Measurements from ENCODE around the gene TMEM17. TPM values are rescaled to one million over a fixed set of nuclear protein-coding genes. Genes with fewer than 3 reads are reported as not detected.

The TMEM17 gene
- polyA plus RNA-seq, 1 experiment, result 2.8 TPM

GRCh38 chr2:62489702-62490101 lies 16.3 kb downstream of the TMEM17 start:
- H3K27me3 ChIP-seq (ENCODE audit: control insufficient read depth, insufficient read depth, low read length), result no peaks in the 10 kb centered on the region
- no peak for DNase-seq (ENCODE audit: low read depth)
- ChIA-PET CTCF (interaction anchor here (0.6 to 0.9 kb wide), 2 partner anchors 10 to 21 kb away, joined by 3 read pairs; no protein-coding TSS in a partner anchor), POLR2A (no interaction called here)
- H3K4me3 ChIP-seq (ENCODE audit: low read depth, low read length), result no peak overlapping the region
- no peaks in the 10 kb centered on the region for H3K36me3 ChIP-seq (ENCODE audit: control insufficient read depth, insufficient read depth, low read length)
- TF ChIP-seq CTCF (IDR thresholded peaks at IDR 0.05; ENCODE audit: insufficient read depth, low read depth, low read length), result no peak

- no peak for TF ChIP-seq CTCF (IDR thresholded peaks at IDR 0.05; ENCODE audit: insufficient read depth, low read depth, low read length)
- Histone ChIP-seq H3K4me3 (ENCODE audit: low read depth, low read length) (no peak overlapping the region), H3K36me3 (ENCODE audit: control insufficient read depth, insufficient read depth, low read length) (no peaks in the 10 kb centered on the region), H3K27me3 (ENCODE audit: control insufficient read depth, insufficient read depth, low read length) (no peaks in the 10 kb centered on the region)
- no peak for DNase-seq (ENCODE audit: low read depth)
- POLR2A ChIA-PET, result no interaction called here
- CTCF ChIA-PET, result interaction anchor here (0.9 kb wide), 1 partner anchor 11 kb away, joined by 3 read pairs; no protein-coding TSS in a partner anchor
Observed at GRCh38 chr2:62489162-62489561, 16.8 kb downstream of the TMEM17 start.

- TF ChIP-seq CTCF (IDR thresholded peaks at IDR 0.05; ENCODE audit: insufficient read depth, low read depth, low read length), result no peak
- no peak for DNase-seq (ENCODE audit: low read depth)
- Histone ChIP-seq H3K27me3 (ENCODE audit: control insufficient read depth, insufficient read depth, low read length) (no peaks in the 10 kb centered on the region), H3K4me3 (ENCODE audit: low read depth, low read length) (no peak overlapping the region), H3K36me3 (ENCODE audit: control insufficient read depth, insufficient read depth, low read length) (no peaks in the 10 kb centered on the region)
- CTCF ChIA-PET, result interaction anchor here (3.2 kb wide), 1 partner anchor 10 kb away, joined by 10 read pairs; no protein-coding TSS in a partner anchor
- POLR2A ChIA-PET, result no interaction called here
Observed at GRCh38 chr2:62486439-62486765, 19.6 kb downstream of the TMEM17 start.

- CTCF ChIA-PET, result interaction anchor here (3.2 kb wide), 1 partner anchor 9 kb away, joined by 10 read pairs; no protein-coding TSS in a partner anchor
- POLR2A ChIA-PET, result interaction anchor here (1.1 kb wide), 1 partner anchor 110 kb away, joined by 4 read pairs; no protein-coding TSS in a partner anchor
Observed at GRCh38 chr2:62485761-62486438, 20.1 kb downstream of the TMEM17 start.

More at GRCh38 chr2:62485761-62486438, 20.1 kb downstream of the TMEM17 start:
- Histone ChIP-seq H3K36me3 (ENCODE audit: control insufficient read depth, insufficient read depth, low read length) (no peaks in the 10 kb centered on the region), H3K27me3 (ENCODE audit: control insufficient read depth, insufficient read depth, low read length) (no peaks in the 10 kb centered on the region), H3K4me3 (ENCODE audit: low read depth, low read length) (no peak overlapping the region)
- no peak for DNase-seq (ENCODE audit: low read depth)
- TF ChIP-seq CTCF (IDR thresholded peaks at IDR 0.05; ENCODE audit: insufficient read depth, low read depth, low read length), result no peak

All from BJ (cell line).